HS-27A (cell line): ENCODE data around the gene CFAP54.
A peak's percentile ranks its signal among the peaks of the same experiment; 100 is the strongest.
"Not testable (repeated sequence)": the region's sequence is repeated elsewhere in the genome, so short reads cannot be mapped to it uniquely, and the experiment has no call there.

ENCODE experiments used
- DNase-seq: peaks from one replicate; pipeline ENCODE4 v3.0.0-alpha.2; 2012; ENCODE audit warnings: low read depth, missing footprints

The CFAP54 gene, protein sequence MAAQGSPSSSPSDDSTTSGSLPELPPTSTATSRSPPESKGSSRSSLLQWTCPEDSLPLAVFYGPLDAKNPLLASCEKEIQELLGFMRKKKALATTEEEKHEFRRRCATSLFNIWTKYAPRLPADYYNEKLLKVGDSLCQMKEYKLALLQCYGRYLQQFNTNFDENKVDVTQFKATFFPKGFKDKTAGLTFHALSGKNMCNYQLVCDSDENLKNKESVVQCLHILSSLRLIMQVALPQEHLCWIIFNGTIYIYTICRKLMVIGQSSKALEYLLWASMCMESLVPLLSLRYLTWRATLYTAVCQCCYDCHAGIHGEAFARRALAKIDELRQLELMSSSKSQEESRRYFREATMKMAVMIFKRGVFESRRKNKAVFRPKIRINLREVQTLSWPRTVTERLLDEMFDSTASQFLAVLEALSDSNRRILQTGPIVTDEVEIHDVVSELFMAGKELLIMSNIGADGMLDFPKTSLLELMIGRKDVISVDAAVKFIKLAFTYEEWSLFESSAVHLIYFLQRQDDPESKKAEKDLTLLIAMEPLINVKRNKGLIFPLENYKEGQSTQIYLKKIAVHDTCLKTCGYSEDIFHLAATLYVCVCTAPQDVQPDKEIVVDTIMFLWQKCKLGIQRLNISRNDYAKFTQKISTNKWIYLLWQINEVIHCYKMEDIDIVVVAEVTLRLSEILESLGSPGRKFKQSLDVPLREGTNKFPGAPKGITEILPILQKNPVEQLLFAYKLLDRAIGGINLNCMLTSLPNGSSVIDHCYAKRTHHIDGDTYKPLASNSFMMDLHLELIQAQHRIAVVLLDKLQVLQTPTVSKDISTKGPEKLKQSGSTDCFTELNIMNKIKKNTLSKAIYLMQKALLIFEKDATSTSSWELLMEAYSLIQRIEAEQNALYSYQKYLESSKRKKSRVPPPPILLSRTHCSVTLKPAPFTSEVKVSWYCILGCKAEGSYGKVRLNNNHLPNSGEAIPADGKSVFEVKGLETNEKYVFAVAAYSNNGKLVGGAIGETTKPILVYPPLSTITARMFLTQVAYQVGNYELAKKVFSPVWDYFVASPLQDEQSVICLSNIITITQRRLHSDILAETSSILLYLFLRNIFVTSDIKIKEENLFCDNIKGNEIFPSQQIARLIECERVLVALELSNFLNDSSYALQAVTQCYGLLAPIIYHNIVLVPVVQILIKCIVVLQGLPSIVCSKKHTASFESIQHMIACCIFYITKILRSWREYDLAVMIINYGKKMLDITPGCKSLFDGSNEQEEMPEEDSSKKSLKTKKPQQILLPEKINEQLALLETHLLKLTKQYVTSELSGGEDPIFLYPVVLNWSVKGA (N-terminal part only)

DNA sequence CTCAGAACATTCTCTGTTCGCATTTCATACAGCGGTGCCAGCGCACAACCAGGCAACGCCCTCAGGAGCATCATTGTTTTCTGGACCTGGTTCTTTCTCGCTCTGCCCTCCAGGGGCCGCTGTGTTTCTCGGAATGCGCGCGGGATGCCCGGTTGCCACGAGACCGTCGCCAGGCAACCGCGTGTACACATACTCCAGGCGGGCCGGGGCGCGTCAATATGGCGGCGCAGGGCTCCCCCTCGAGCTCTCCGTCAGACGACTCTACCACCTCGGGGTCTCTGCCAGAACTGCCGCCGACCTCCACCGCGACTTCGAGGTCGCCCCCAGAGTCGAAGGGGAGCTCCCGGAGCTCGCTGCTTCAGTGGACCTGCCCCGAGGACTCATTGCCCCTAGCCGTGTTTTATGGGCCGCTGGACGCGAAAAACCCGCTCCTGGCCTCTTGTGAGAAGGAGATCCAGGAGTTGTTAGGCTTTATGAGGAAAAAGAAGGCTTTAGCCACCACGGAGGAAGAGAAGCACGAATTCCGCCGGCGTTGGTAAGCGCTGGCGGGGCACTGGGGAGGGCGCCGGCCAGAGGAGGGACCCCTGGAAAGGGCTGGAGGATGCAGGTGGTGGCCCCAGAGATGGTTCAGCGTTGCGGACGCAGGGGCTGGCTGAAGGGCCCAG lies at the start of gene CFAP54:
Gene CFAP54 (plus strand): TSS at position 186 of the 665 bp plus-strand sequence. CDS start 33 bp downstream, at position 219.
- DNase-seq: peak; percentile 77

- DNase-seq: no peak
Observed at GRCh38 chr12:96441816-96442215, 47.6 kb upstream of the CFAP54 start.

GRCh38 chr12:96442906-96443305 lies 46.5 kb upstream of the CFAP54 start:
- no peak for DNase-seq

DNA sequence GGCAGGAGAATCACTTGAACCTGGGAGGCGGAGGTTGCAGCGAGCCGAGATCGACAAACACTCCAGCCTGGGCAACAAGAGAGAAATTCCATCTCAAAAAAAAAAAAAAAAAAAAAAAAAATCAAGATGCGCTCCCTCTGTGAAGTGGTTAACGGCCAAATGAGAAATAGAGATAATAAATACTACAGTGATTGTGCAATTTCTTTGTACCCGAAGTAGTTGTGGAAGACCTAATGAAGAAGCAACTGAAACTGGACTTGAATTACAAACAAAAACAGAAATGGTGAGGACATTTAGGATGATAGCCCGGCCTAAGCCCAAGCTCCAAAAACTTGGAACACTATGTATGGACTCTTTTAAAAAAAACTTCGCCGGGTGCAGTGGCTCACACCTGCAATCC lies 45.0 kb upstream of the CFAP54 start:
- DNase-seq: no peak

DNA sequence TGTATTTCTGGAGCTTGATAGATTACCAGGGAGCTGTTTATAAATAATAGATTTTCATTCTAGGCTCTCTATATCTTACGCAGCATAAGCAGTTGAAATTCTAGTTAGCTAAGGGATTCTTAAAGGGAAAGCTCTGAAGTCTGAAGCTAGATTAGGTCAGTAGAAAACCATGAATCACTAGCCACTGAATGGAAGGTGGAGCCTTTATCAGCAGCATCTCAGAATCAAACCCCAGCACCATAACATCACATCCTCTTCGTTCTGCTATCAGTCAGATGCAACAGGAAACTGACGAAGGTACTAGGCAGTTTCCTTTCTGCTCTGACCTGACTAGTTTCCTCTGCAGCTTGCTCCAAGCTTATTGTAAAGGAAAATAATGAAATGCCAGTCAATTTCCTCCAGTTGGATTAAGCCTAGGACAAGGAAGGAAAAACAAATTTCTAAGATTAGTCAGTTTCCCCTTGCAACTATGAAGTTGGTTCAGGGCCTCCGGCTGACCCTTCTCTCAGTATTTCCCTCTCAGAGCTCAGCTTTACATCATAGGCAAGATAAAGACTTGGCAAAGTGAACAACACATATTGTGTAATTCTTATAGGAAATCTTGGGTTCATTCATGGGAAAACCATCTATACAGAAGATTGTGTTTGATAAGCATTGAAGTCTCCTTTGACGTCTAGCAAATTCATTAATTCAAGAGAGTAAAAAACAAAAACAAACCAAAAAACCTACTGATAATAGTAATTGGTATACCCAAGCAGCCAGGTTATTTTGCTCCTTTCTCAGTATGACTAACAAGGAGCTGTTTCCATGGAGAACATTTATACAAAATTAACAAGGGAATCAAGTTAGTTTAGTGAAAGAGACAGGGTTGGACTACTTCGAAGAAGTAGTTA lies 43.4 kb upstream of the CFAP54 start:
- no peak for DNase-seq

GRCh38 chr12:96447256-96447655 lies 42.1 kb upstream of the CFAP54 start:
- no peak for DNase-seq

DNA sequence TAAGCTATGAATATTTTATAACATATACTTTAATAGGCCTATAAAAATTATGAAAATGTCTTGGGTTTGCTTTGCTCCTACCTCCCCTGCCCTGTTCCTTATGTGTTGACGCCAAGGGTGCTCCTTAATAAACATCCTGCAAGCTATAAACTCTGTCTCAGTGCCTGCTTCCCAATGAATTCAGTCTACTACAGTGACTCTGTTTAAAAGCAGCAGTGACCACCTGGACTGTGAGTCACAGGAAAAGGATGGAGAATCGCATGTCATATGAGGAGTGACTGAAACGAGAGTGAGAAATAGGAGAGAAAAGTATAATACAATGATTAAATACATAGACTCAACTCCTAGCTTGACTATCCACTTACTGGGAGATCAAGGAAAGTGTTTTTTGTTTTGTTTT lies 41.1 kb upstream of the CFAP54 start:
- DNase-seq: no peak

- DNase-seq: no peak
Observed at GRCh38 chr12:96452261-96452922, 37.0 kb upstream of the CFAP54 start.

DNA sequence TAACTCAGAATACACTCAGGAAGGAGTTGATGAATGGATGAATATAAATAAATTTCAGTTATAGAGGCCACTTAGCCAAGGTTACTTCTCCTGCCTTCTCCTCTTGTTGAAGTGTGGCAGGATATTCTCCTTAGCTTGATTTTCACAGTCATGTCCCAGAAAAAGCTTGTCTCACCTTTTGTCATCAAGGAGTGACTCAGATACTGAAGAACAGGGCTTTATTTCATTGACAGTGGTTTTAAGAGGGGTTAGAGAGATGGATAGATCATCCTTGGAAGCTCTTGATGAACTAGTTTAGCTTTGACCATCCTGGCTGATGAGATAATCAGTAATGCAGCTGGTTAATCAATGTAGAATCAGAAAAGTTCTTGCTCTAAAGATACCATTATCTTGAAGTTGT lies 35.0 kb upstream of the CFAP54 start:
- DNase-seq: no peak

GRCh38 chr12:96456265-96456974 lies 33.0 kb upstream of the CFAP54 start:
- DNase-seq: no peak

GRCh38 chr12:96457191-96457930 lies 32.0 kb upstream of the CFAP54 start:
- no peak for DNase-seq

GRCh38 chr12:96459281-96459680 lies 30.1 kb upstream of the CFAP54 start:
- DNase-seq: not testable (repeated sequence)

DNA sequence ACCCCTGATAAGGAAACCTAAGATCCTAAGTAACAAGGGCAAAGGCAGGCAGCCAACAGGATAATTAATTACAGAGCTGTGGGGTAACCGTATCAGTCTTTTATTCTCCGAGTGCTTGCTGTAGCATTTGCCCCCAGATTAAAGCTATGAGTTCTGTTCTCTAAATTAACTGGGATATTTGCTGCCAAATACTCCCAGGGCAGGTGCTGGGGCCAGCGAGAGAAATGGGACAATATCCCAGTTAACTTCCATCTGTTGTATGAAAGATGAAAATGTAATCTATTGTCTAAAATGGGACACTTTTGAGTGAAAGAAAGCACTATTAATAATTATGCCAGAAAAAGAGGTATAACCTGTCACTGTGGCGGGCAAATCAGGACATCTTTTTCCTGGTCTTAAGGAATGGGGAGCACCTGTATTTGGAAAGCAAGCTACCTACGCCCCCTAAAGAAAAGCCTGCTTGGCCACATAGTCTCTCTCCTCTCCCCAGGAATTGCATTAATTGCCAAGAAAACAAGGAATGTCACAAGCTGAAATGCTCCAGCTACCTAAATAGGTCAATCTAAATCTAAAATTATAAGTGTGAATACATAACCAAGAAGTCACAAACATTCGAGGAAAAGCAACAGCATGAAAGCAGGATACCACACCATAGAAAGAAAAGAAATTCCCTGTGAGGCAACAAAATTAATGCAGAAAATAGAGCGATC lies 26.7 kb upstream of the CFAP54 start:
- DNase-seq: no peak

GRCh38 chr12:96465896-96466295 lies 23.5 kb upstream of the CFAP54 start:
- no peak for DNase-seq

GRCh38 chr12:96466939-96467751 lies 22.2 kb upstream of the CFAP54 start:
- no peak for DNase-seq

DNA sequence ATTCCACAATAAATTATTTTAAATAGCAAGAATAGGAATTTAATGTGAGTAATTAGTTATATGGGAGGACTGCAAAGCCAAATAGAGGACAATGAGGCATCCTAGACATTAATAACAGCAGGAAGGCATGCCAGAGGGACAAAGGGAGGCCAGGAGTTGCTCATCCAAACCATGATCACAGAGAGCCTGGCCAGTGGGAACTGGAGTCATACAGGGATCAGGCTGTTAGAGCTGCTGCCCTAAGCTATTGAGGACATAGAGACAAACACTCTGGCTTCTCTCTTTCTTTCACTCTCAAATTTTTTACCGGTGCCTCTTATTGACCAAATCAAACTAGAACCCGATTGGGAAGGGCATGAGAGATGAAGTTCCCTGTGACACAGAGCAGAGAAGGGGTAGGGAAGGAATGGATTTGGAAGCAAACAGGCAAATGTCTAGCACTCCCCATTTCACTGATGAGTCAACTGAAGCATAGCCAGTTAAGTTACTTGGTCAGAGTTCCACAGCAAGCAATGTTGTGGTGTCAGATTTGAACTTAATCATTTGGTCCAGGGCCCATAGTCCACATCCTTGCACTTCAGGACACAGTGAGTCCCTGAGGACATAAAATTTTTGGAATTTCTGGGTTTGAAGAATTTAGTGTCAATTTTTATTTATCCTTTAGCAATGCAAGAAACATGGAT lies 17.9 kb upstream of the CFAP54 start:
- DNase-seq: no peak
